Measurements from ENCODE around the gene MRM3.
"Not testable (repeated sequence)": the region's sequence is repeated elsewhere in the genome, so short reads cannot be mapped to it uniquely, and the experiment has no call there.

- TF ChIP-seq CTCF (IDR thresholded peaks at IDR 0.05); ZFX (IDR thresholded peaks at IDR 0.05; ENCODE audit: borderline replicate concordance): not testable (repeated sequence)
Observed at GRCh38 chr17:805886-806285, 23.7 kb downstream of the MRM3 start.
